B cell (primary cell): Measurements from ENCODE around the gene KDELR1.

Experiments
- CTCF ChIP-seq: fragments of 200-600 bp; IDR thresholded peaks from one replicate; pipeline ENCODE4 v1.8.0; 2022; ENCODE audit warnings: antibody characterized with exemption, mild to moderate bottlenecking
- EZH2 ChIP-seq: IDR thresholded peaks from 2 replicates; pipeline ENCODE4 v1.6.1; 2012; ENCODE audit warnings: borderline replicate concordance, low read depth, mild to moderate bottlenecking, moderate library complexity, low read length; ENCODE audit not compliant: insufficient read depth, poor library complexity, severe bottlenecking

- TF ChIP-seq CTCF (no peak), EZH2 (no peak)
Observed at GRCh38 chr19:48400018-48400742, 8.8 kb upstream of the KDELR1 start.
